Peyer's patch (tissue), 4 donors: ENCODE measurements around the gene CERK. TPM values are rescaled to one million over a fixed set of nuclear protein-coding genes. Genes with fewer than 3 reads are reported as not detected.

Experiments
- DNase-seq, 3 donors: peaks; one replicate each; pipeline ENCODE4 v3.0.0-alpha.2; 2017 to 2019
- H3K27ac ChIP-seq, 4 donors: fragments of 200-600 bp; sonication (generic); one replicate each; pipeline ENCODE4 v1.5.1; 2016 to 2019
- H3K27me3 ChIP-seq, 2 donors: fragments of 200-600 bp; sonication (generic); one replicate each; pipeline ENCODE4 v1.5.1; 2019
- H3K36me3 ChIP-seq, 3 donors: fragments of 200-600 bp; sonication (generic); one replicate each; pipeline ENCODE4 v1.5.1; 2016 to 2019
- H3K4me1 ChIP-seq, 4 donors: fragments of 200-600 bp; sonication (generic); one replicate each; pipeline ENCODE4 v1.5.1; 2016 to 2019
- H3K4me3 ChIP-seq, 4 donors: fragments of 200-600 bp; sonication (generic); 1 replicate in 3 of 4; 2 replicates in 1 of 4; pipeline ENCODE4 v1.5.1; 2016 to 2019; ENCODE audit warnings: mild to moderate bottlenecking in 1 of 4
- H3K9me3 ChIP-seq, 4 donors: fragments of 200-600 bp; sonication (generic); one replicate each; pipeline ENCODE4 v1.5.1; 2016 to 2019; ENCODE audit warnings: mild to moderate bottlenecking in 1 of 4
- CTCF ChIP-seq, 6 experiments: fragments of 450-650 bp in 4 of 6; fragments of 200-600 bp in 2 of 6; sonication (generic) in 1 of 6; IDR thresholded peaks; one replicate each; pipeline ENCODE4 v1.5.1; 2017 to 2019; ENCODE audit warnings: antibody characterized with exemption in 6 of 6, mild to moderate bottlenecking in 3 of 6, moderate library complexity in 1 of 6
- POLR2A ChIP-seq, 2 donors: fragments of 450-650 bp; IDR thresholded peaks; one replicate each; pipeline ENCODE4 v1.5.1; 2017; ENCODE audit warnings: antibody characterized with exemption in 2 of 2, mild to moderate bottlenecking in 2 of 2, moderate library complexity in 2 of 2
- total RNA-seq, 4 donors: library from RNA; depleted of rRNA; stranded (reverse); fragments of >200 nt; gene quantifications; one replicate each; pipeline ENCODE4 v1.1.0, GENCODE V29; 2016

Gene CERK
- total RNA-seq, 4 donors from 2014 or later: 89.1 to 131 (median 94.7) TPM

GRCh38 chr22:46725096-46725495, 13.0 kb downstream of the CERK start:
- no peaks in the 10 kb centered on the region for H3K9me3 ChIP-seq
- H3K27ac ChIP-seq: no peak overlapping the region
- no peak for DNase-seq
- no peak overlapping the region for H3K4me3 ChIP-seq
- H3K4me1 ChIP-seq: peaks cover 0 to 36% (median 5%) of the 10 kb centered on the region in 4 donors
- TF ChIP-seq CTCF (IDR thresholded peaks at IDR 0.05): no peak
- no peak for TF ChIP-seq POLR2A (IDR thresholded peaks at IDR 0.05)
- no peaks in the 10 kb centered on the region for H3K27me3 ChIP-seq
- H3K36me3 ChIP-seq: peaks cover 0 to 57% (median 0%) of the 10 kb centered on the region in 3 donors

GRCh38 chr22:46723882-46724281, 14.2 kb downstream of the CERK start:
- DNase-seq: no peak
- Histone ChIP-seq H3K4me1 (peaks cover 0 to 27% (median 4%) of the 10 kb centered on the region in 4 donors), H3K36me3 (peaks cover 0 to 64% (median 0%) of the 10 kb centered on the region in 3 donors), H3K9me3 (no peaks in the 10 kb centered on the region), H3K27ac (no peak overlapping the region), H3K4me3 (no peak overlapping the region), H3K27me3 (no peaks in the 10 kb centered on the region)
- TF ChIP-seq CTCF (IDR thresholded peaks at IDR 0.05) (no peak), POLR2A (IDR thresholded peaks at IDR 0.05) (no peak)

- H3K27me3 ChIP-seq: no peaks in the 10 kb centered on the region
- DNase-seq: no peak
- peaks cover 0 to 4% (median 0%) of the 10 kb centered on the region in 4 donors for H3K4me1 ChIP-seq
- H3K36me3 ChIP-seq: peaks cover 0 to 81% (median 0%) of the 10 kb centered on the region in 3 donors
- no peak overlapping the region for H3K4me3 ChIP-seq
- no peak overlapping the region for H3K27ac ChIP-seq
- no peaks in the 10 kb centered on the region for H3K9me3 ChIP-seq
- no peak for TF ChIP-seq POLR2A (IDR thresholded peaks at IDR 0.05)
- no peak for TF ChIP-seq CTCF (IDR thresholded peaks at IDR 0.05)
Observed at GRCh38 chr22:46721501-46722085, 16.5 kb downstream of the CERK start.

GRCh38 chr22:46719921-46720320, 18.1 kb downstream of the CERK start:
- H3K9me3 ChIP-seq: no peaks in the 10 kb centered on the region
- no peaks in the 10 kb centered on the region for H3K27me3 ChIP-seq
- H3K4me3 ChIP-seq: no peak overlapping the region
- no peak for TF ChIP-seq CTCF (IDR thresholded peaks at IDR 0.05)
- H3K27ac ChIP-seq: no peak overlapping the region
- H3K4me1 ChIP-seq: no peaks in the 10 kb centered on the region
- DNase-seq: no peak
- H3K36me3 ChIP-seq: peaks cover 0 to 67% (median 0%) of the 10 kb centered on the region in 3 donors

- peaks cover 0 to 74% (median 0%) of the 10 kb centered on the region in 3 donors for H3K36me3 ChIP-seq
- no peak overlapping the region for H3K27ac ChIP-seq
Observed at GRCh38 chr22:46714550-46714949, 23.5 kb downstream of the CERK start.

More at GRCh38 chr22:46714550-46714949, 23.5 kb downstream of the CERK start:
- Histone ChIP-seq H3K9me3 (no peaks in the 10 kb centered on the region), H3K4me3 (no peak overlapping the region), H3K4me1 (no peaks in the 10 kb centered on the region), H3K27me3 (no peaks in the 10 kb centered on the region)
- TF ChIP-seq POLR2A (IDR thresholded peaks at IDR 0.05) (no peak), CTCF (IDR thresholded peaks at IDR 0.05) (no peak)
- DNase-seq: no peak
